Neural cell (in vitro differentiated cells): ENCODE results near the gene ZNF678. TPM values are rescaled to one million over a fixed set of nuclear protein-coding genes. Genes with fewer than 3 reads are reported as not detected.

ENCODE experiments used
- H2AFZ ChIP-seq: fragments of 200-600, 300-800 bp; sonication (generic), shearing (Covaris generic); 2 replicates; pipeline ENCODE4 v1.6.0; 2014; ENCODE audit warnings: low read depth, mild to moderate bottlenecking, antibody characterized with exemption, low read length, moderate library complexity
- H3F3A ChIP-seq: fragments of 200-600 bp; shearing (Covaris generic); 2 replicates; pipeline ENCODE4 v1.6.1; 2016; ENCODE audit warnings: mild to moderate bottlenecking, moderate library complexity, mixed read lengths, antibody characterized with exemption, low read length; ENCODE audit not compliant: insufficient read depth, poor library complexity, severe bottlenecking
- H3K27ac ChIP-seq: fragments of 200-600, 300-800 bp; sonication (generic), shearing (Covaris generic); 2 replicates; pipeline ENCODE4 v1.5.1; 2014; ENCODE audit warnings: mild to moderate bottlenecking, low read length, moderate library complexity
- H3K27me3 ChIP-seq: fragments of 300-800, 200-600 bp; sonication (generic), shearing (Covaris generic); 2 replicates; pipeline ENCODE4 v1.6.0; 2014; ENCODE audit warnings: mild to moderate bottlenecking, low read depth, low read length, moderate library complexity; ENCODE audit not compliant: insufficient read depth
- H3K36me3 ChIP-seq: fragments of 300-800, 200-600 bp; sonication (generic), shearing (Covaris generic); 2 replicates; pipeline ENCODE4 v1.5.1; 2014; ENCODE audit warnings: mild to moderate bottlenecking, antibody characterized with exemption, low read length, moderate library complexity; ENCODE audit not compliant: insufficient read depth
- H3K4me2 ChIP-seq: fragments of 300-800, 200-600 bp; sonication (generic), shearing (Covaris generic); 2 replicates; pipeline ENCODE4 v1.6.0; 2014; ENCODE audit warnings: mild to moderate bottlenecking, low read length
- H3K4me3 ChIP-seq: fragments of 300-800, 200-600 bp; sonication (generic), shearing (Covaris generic); 2 replicates; pipeline ENCODE4 v1.5.1; 2014; ENCODE audit warnings: mild to moderate bottlenecking, low read length, moderate library complexity
- H3K79me2 ChIP-seq: fragments of 200-600 bp; shearing (Covaris generic); replicated peaks from 2 replicates; pipeline ENCODE4 v1.6.0; 2014; ENCODE audit warnings: mild to moderate bottlenecking, low read length, moderate library complexity; ENCODE audit not compliant: insufficient read depth
- H3K9ac ChIP-seq: fragments of 300-800, 200-600 bp; sonication (generic), shearing (Covaris generic); 2 replicates; pipeline ENCODE4 v1.6.1; 2016; ENCODE audit warnings: mild to moderate bottlenecking, low read length, mixed read lengths
- H3K9me2 ChIP-seq: fragments of 200-600 bp; shearing (Covaris generic); 2 replicates; pipeline ENCODE4 v1.6.1; 2016; ENCODE audit warnings: mild to moderate bottlenecking, low read length, mixed read lengths; ENCODE audit not compliant: insufficient read depth
- H3K9me3 ChIP-seq: fragments of 200-600, 300-800 bp; sonication (generic), shearing (Covaris generic); 2 replicates; pipeline ENCODE4 v1.6.1; 2016; ENCODE audit warnings: mild to moderate bottlenecking, mixed run types, low read length, moderate library complexity, mixed read lengths
- H4K20me1 ChIP-seq: fragments of 200-600 bp; shearing (Covaris generic); 2 replicates; pipeline ENCODE4 v1.6.1; 2016; ENCODE audit warnings: mild to moderate bottlenecking, mixed run types; ENCODE audit not compliant: insufficient read depth
- CTCF ChIP-seq: fragments of 450-650 bp; IDR thresholded peaks from 2 replicates; pipeline ENCODE4 v1.5.1; 2014; ENCODE audit warnings: antibody characterized with exemption, mild to moderate bottlenecking, moderate library complexity; ENCODE audit not compliant: poor library complexity, severe bottlenecking
- EP300 ChIP-seq: fragments of 450-650 bp; conservative IDR thresholded peaks from 2 replicates; pipeline ENCODE4 v1.6.1; 2014; ENCODE audit warnings: antibody characterized with exemption, mild to moderate bottlenecking, moderate library complexity; ENCODE audit not compliant: poor library complexity, severe bottlenecking
- EZH2 ChIP-seq: fragments of 200-600, 300-800 bp; shearing (Covaris generic), sonication (generic); IDR thresholded peaks from 2 replicates; pipeline ENCODE4 v1.6.1; 2014; ENCODE audit warnings: antibody characterized with exemption, low read length, borderline replicate concordance, mild to moderate bottlenecking; ENCODE audit not compliant: insufficient read depth, poor library complexity, severe bottlenecking
- MXI1 ChIP-seq: fragments of 450-650 bp; conservative IDR thresholded peaks from 2 replicates; pipeline ENCODE4 v1.6.1; 2014; ENCODE audit warnings: antibody characterized with exemption, mild to moderate bottlenecking; ENCODE audit not compliant: poor library complexity, severe bottlenecking
- POLR2AphosphoS5 ChIP-seq: IDR thresholded peaks from 2 replicates; pipeline ENCODE4 v1.6.1; 2012
- RAD21 ChIP-seq: fragments of 450-650 bp; conservative IDR thresholded peaks from 2 replicates; pipeline ENCODE4 v1.6.1; 2014; ENCODE audit warnings: antibody characterized with exemption, mild to moderate bottlenecking, moderate library complexity
- REST ChIP-seq: IDR thresholded peaks from 2 replicates; pipeline ENCODE4 v1.6.1; 2012; ENCODE audit warnings: borderline replicate concordance
- SMC3 ChIP-seq: fragments of 450-650 bp; conservative IDR thresholded peaks from 2 replicates; pipeline ENCODE4 v1.6.1; 2014; ENCODE audit warnings: antibody characterized with exemption, mild to moderate bottlenecking, moderate library complexity; ENCODE audit not compliant: poor library complexity
- TAF1 ChIP-seq: IDR thresholded peaks from 2 replicates; pipeline ENCODE4 v1.6.1; 2012; ENCODE audit warnings: low read depth
- polyA plus RNA-seq: library from polyadenylated mRNA; depleted of rRNA; stranded (reverse); fragments of >200 nt; gene quantifications from 2 replicates; pipeline ENCODE4 v1.2.3, GENCODE V29; 2014

Gene ZNF678
- polyA plus RNA-seq, 1 donor from 2014 or later, result 25.9 TPM

- Histone ChIP-seq H3K4me2 (no peak overlapping the region), H3K79me2 (peaks cover 12% of the 10 kb centered on the region), H2AFZ (no peak overlapping the region), H3K9ac (no peak overlapping the region), H3F3A (no peaks in the 10 kb centered on the region), H3K4me3 (no peak overlapping the region), H3K36me3 (peaks cover 16% of the 10 kb centered on the region), H4K20me1 (no peaks in the 10 kb centered on the region), H3K9me2 (no peaks in the 10 kb centered on the region), H3K9me3 (peaks cover 36% of the 10 kb centered on the region), H3K27ac (no peak overlapping the region), H3K27me3 (no peaks in the 10 kb centered on the region)
- TF ChIP-seq RAD21 (no peak), MXI1 (no peak), EZH2 (no peak), EP300 (no peak), POLR2AphosphoS5 (no peak), SMC3 (no peak), TAF1 (no peak), CTCF (no peak), REST (no peak)
Measured at GRCh38 chr1:227621211-227621610, 57.9 kb downstream of the ZNF678 start.

- Histone ChIP-seq H3K9me3 (peaks cover 19% of the 10 kb centered on the region), H3K9ac (no peak overlapping the region)
- no peak for TF ChIP-seq POLR2AphosphoS5
- TF ChIP-seq CTCF, result no peak
- TF ChIP-seq EZH2, result no peak
- TF ChIP-seq REST, result no peak
- no peak for TF ChIP-seq TAF1
- no peak for TF ChIP-seq RAD21
- TF ChIP-seq EP300, result no peak
- TF ChIP-seq MXI1, result no peak
- TF ChIP-seq SMC3, result no peak
Measured at GRCh38 chr1:227622739-227623475, 59.6 kb downstream of the ZNF678 start.

More at GRCh38 chr1:227622739-227623475, 59.6 kb downstream of the ZNF678 start:
- Histone ChIP-seq H3F3A (no peaks in the 10 kb centered on the region), H3K36me3 (peaks cover 1% of the 10 kb centered on the region), H3K9me2 (no peaks in the 10 kb centered on the region), H3K27ac (no peak overlapping the region), H3K4me3 (no peak overlapping the region), H3K4me2 (no peak overlapping the region), H3K79me2 (peaks cover 9% of the 10 kb centered on the region), H4K20me1 (no peaks in the 10 kb centered on the region), H2AFZ (no peak overlapping the region), H3K27me3 (no peaks in the 10 kb centered on the region)
